GM18907 (cell line): ENCODE results near the gene MRPS22.
"Not testable (repeated sequence)": the region's sequence is repeated elsewhere in the genome, so short reads cannot be mapped to it uniquely, and the experiment has no call there.

Source experiments
- ATAC-seq: cut with Tn5 transposase; IDR thresholded peaks from one replicate; pipeline ENCODE4 v1.9.1; 2021; ENCODE audit warnings: mild to moderate bottlenecking, moderate library complexity; ENCODE audit not compliant: unreplicated experiment

Gene MRPS22

DNA sequence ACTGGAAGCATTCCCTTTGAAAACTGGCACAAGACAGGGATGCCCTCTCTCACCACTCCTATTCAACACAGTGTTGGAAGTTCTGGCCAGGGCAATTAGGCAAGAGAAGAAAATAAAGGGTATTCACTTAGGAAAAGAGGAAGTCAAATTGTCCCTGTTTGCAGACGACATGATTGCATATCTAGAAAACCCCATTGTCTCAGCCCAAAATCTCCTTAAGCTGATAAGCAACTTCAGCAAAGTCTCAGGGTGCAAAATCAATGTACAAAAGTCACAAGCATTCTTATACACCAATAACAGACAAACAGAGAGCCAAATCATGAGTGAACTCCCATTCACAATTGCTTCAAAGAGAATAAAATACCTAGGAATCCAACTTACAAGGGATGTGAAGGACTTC, 9.1 kb upstream of the MRPS22 start:
- not testable (repeated sequence) for ATAC-seq

GRCh38 chr3:139338405-139338804, 5.4 kb upstream of the MRPS22 start:
- no peak for ATAC-seq

DNA sequence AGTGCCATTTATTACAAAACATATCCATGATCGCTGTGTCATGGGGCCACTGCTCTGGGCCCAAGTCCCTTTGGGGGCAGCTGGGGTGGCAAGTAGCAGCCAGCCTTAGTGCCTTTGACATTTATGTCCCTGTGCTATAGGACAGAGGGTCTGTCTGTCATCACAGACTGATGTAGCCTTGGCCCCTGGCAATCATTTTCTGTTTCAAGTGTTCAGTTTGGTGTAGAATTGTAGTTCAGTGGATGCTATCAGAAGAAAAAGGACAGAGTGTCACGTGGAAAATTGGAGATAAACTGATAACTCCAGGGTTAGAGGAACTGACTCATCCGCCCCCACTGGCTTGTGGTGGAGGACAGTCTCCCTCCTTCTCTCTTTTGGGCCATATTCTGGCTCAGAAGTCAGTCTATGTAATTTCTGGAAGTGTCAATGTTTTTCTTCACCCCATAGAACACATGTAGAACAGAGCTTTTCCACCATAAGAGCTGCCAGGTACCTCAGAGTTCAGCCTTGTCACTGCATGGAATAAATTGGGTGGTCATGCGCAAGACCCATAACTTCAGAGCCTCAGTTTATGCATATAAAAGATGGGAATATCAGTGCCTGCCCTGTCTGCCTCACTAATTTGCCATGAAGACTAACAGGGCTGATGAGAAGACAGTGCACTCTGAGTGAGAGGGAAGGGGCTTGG, 4.5 kb upstream of the MRPS22 start:
- ATAC-seq, result no peak

- no peak for ATAC-seq
These were observed 3.0 kb upstream of the MRPS22 start for GRCh38 chr3:139340784-139341183.

DNA sequence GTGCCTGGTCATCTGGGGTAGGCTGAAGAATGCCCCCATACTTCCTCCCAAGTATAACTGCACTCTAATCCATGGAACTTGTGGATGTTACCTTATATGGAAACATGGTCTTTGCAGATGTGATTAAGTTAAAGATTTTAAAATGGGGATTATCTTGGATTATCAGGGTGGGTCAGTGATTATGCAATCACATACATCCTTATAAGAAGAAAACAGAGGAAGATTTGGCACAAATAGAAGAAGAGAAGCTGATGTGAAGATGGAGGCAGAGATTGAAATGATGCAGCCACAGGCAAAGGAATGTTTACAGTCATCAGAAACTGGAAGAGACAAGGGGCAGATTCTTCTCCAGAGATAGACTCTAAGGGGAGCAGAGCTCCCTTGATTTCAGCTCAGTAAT, 1.8 kb upstream of the MRPS22 start:
- no peak for ATAC-seq

GRCh38 chr3:139346771-139347170, 3.0 kb downstream of the MRPS22 start:
- no peak for ATAC-seq

- no peak for ATAC-seq
These were observed 10.2 kb downstream of the MRPS22 start for GRCh38 chr3:139353920-139354556.

DNA sequence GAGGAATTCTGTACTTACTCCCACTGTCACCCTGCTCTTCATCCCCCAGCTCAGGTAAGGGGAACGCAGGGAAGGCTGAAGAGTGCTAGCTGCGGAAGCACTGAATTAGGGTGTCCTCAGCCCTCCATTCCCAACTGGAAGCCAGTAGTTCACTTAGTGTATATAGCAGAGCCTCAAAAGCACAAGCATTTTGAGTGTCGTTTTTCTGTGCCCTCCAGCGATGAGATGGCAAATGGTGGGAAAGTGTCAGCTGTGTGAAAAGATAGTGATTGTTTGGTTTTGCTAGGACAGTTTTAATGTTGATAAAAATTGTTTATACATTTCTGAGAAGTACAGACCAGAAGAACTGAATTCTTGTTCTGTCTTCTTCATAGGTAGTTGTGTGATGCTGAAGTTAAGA, 10.8 kb downstream of the MRPS22 start:
- no peak for ATAC-seq

GRCh38 chr3:139355476-139355875, 11.7 kb downstream of the MRPS22 start:
- ATAC-seq, result no peak

- no peak for ATAC-seq
These were observed 12.1 kb downstream of the MRPS22 start for GRCh38 chr3:139355891-139356290.

DNA sequence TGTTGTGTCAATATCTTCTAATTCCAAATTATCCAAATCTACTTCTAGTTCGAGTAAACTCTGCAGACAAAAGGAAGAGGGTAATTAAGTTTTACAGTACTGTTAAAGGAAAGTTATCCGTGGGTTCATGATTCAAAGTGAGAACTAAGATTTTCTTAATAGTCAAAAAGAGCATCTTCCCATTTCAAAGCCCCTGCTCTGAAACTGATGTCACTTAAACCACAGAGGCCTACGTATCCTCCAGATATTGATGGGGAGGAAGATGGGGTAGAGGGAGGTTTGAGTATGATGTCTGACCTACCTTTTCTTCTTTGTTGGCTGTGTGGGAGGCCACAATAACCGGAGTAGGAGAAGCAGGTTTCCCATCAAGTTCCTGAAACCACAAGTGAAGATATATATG, 14.1 kb downstream of the MRPS22 start:
- no peak for ATAC-seq

GRCh38 chr3:139358841-139359562, 15.2 kb downstream of the MRPS22 start:
- ATAC-seq, result no peak

- no peak for ATAC-seq
These were observed 17.5 kb downstream of the MRPS22 start for GRCh38 chr3:139361276-139361675.

GRCh38 chr3:139364549-139364948, 20.7 kb downstream of the MRPS22 start:
- no peak for ATAC-seq

- ATAC-seq, result no peak
These were observed 30.3 kb downstream of the MRPS22 start for GRCh38 chr3:139374099-139374498.

- ATAC-seq, result no peak
These were observed 33.6 kb downstream of the MRPS22 start for GRCh38 chr3:139377378-139377777.

DNA sequence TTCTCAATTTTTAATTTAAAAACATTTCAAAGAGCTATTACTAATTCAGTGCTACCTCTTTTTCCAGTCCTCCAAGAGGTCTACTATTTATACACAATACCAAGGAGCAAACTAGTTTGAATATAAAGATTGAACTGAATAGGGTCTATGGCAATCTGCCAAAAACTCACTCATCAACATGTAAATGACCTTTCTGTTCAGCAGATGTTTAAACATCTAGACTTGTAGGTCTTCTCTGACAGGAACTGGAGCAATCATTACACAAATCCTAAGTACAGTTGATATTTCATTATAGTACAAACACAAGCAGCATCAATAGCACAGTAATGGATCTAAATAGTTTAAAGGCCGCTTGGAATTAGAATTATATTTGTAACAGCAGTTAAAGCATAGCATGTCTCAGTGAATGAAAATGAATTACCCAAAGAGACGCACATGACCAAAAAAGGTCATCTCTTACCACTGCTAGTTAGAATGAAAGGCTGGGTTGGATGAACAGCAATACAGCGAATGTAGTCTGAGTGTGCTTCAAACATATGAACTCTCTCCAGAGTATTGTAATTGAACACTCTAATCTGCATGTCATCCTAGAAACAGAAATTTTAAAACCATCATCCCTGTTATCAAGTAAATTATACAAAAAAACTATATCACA, 34.9 kb downstream of the MRPS22 start:
- ATAC-seq, result no peak

GRCh38 chr3:139380575-139380974, 36.8 kb downstream of the MRPS22 start:
- ATAC-seq, result no peak

DNA sequence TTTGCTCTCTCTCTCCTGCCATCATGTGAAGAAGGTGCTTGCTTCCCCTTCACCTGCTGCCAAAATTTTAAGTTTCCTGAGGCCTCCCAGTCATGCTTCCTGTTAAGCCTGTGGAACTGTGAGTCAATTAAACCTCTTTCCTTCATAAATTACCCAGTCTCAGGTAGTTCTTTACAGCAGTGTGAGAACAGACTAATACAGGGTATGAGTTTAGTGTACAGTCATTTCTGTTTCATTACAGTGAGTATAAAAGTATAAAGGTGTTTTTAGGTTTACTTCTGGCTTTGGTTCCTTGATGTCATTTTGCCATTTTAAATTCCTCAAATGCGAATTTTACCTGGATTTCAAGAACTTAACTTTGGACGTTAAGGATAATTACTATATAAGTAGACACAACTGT, 38.5 kb downstream of the MRPS22 start:
- not testable (repeated sequence) for ATAC-seq

GRCh38 chr3:139388077-139388476, 44.3 kb downstream of the MRPS22 start:
- ATAC-seq, result no peak

DNA sequence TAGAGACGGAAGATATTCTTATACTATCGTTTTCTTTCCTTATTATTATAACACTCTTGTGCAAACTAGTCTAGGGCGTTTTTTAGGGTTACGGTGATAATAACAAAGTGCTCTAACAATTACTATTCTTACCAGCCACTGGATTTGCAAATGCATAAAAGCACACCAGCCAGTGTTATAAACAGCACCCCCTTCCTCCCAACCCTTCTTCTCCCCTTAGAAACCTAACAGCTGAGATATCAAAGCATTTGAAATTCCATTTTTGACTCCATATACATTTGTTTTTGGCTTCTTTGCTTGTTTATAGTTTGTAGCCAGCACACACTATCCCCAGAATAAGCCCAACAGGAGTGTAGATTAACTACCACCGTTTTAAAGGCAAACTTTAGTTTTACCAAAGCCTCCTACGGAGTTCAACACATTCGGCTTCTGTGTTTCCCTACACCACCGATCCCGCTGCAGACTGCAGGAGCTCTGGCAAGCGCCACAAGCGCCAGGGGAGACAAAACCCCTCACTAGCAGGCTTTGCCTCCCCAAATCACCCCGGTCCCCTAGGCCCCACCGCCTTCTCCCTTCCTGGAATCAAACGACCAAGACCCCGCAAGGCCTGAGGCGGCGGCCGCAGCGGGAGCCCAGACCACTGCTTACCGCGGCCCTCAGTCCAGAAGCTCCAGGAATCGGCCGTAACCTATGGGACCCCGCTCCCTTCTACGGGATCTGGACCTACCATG, 45.2 kb downstream of the MRPS22 start:
- peak; percentile 26 for ATAC-seq
